Esophagus squamous epithelium (tissue), 5 donors: ENCODE data around the gene JPH3. TPM values are rescaled to one million over a fixed set of nuclear protein-coding genes. Genes with fewer than 3 reads are reported as not detected.
"Not testable (repeated sequence)": the region's sequence is repeated elsewhere in the genome, so short reads cannot be mapped to it uniquely, and the experiment has no call there.

Experiments used
- DNase-seq: peaks from one replicate; lab custom pipeline; 2025; lab: John Stamatoyannopoulos, UW
- H3K27ac ChIP-seq, 4 donors: fragments of 200-600 bp; sonication (generic); one replicate each; pipeline ENCODE4 v1.5.1; 2016 to 2019; ENCODE audit warnings: mild to moderate bottlenecking in 1 of 4
- H3K27me3 ChIP-seq, 4 donors: fragments of 200-600 bp; sonication (generic); 1 replicate in 3 of 4; 2 replicates in 1 of 4; pipeline versions ENCODE4 v1.5.1 to v1.6.0; 2017 to 2021; ENCODE audit warnings: antibody characterized with exemption in 1 of 4
- H3K36me3 ChIP-seq, 3 donors: fragments of 200-600 bp; sonication (generic); one replicate each; pipeline ENCODE4 v1.5.1; 2016 to 2019
- H3K4me1 ChIP-seq, 3 donors: fragments of 200-600 bp; sonication (generic); one replicate each; pipeline ENCODE4 v1.5.1; 2017 to 2019
- H3K4me3 ChIP-seq, 4 donors: fragments of 200-600 bp; sonication (generic); 1 replicate in 3 of 4; 2 replicates in 1 of 4; pipeline ENCODE4 v1.5.1; 2016 to 2019; ENCODE audit warnings: mild to moderate bottlenecking in 2 of 4, moderate library complexity in 1 of 4
- H3K9me3 ChIP-seq, 3 donors: fragments of 200-600 bp; sonication (generic); one replicate each; pipeline ENCODE4 v1.5.1; 2016 to 2019
- POLR2A ChIP-seq, 4 donors: fragments of 450-650 bp; IDR thresholded peaks; one replicate each; pipeline ENCODE4 v1.6.1; 2017; ENCODE audit warnings: antibody characterized with exemption in 4 of 4, mild to moderate bottlenecking in 4 of 4, moderate library complexity in 3 of 4
- WGBS, 2 donors: methylation state at CpG; one replicate each; pipeline ENCODE4 v1.1.5; 2018; 5-methylcytosine and 5-hydroxymethylcytosine counted together
- intact Hi-C: fragments of 100-400 bp; cut with DNase I; formaldehyde crosslinking; loops from one replicate; pipeline ENCODE4 v1.15.0; 2022
- total RNA-seq, 4 donors: library from RNA; depleted of rRNA; stranded (reverse); fragments of >200 nt; gene quantifications; one replicate each; pipeline ENCODE4 v1.1.0, GENCODE V29; 2016
- TF ChIP-seq, protein P1 (sequence below), 6 experiments: fragments of 450-650 bp in 4 of 6; fragments of 200-600 bp in 2 of 6; sonication (generic) in 2 of 6; IDR thresholded peaks; one replicate each; pipeline ENCODE4 v1.5.1; 2016 to 2019; ENCODE audit warnings: antibody characterized with exemption in 6 of 6, mild to moderate bottlenecking in 4 of 6, moderate library complexity in 4 of 6
- donor health status: DM: yes; HTN: yes; CAD: no.

The JPH3 gene
- total RNA-seq, 4 donors from 2014 or later, result 0.29 to 0.76 (median 0.45) TPM; not detected in 1

DNA sequence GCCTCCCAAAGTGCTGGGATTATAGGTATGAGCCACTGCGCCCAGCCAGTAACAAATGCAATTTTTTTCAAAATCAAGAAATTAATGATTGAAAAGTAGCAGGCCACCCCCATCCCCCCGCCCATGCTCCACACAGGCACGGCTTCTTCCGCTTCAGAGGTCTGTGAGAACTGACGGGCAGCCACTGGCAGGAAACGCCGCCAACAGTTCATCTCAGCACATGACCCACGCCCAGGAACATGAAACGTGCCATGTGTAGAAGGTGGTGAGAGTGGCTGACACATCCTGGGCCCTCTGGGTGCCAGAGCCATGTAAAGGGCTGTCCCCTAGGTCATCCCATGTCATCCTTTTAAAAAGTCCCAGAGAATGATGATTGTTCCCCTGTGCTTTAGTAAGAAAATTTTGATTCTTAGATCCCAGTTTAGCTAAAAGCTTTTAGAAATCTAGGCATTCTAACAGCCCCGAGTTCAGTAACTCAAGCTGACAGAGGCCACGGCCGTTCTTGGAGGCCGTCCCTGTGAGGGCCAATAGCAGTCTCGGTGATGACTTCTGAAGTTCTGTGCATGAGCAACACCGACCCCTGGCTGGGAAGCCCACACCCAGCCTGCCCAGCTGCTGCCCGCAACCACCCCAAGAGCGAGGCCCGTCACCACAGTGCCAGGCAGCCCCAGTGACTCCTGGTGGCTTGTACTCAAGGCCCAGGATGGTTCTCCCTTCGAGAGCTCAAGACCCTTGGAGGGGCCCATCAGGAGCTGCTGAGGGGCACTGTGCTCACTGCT, 111.3 kb downstream of the JPH3 start:
- Histone ChIP-seq H3K4me3 (no peak overlapping the region), H3K27ac (no peak overlapping the region), H3K9me3 (no peaks in the 10 kb centered on the region), H3K4me1 (no peaks in the 10 kb centered on the region), H3K27me3 (no peaks in the 10 kb centered on the region), H3K36me3 (peaks cover 18 to 98% (median 21%) of the 10 kb centered on the region in 3 donors)
- intact Hi-C loops, result no loop called here
- WGBS, 2 donors, result 71 to 95% methylated on average over 9 to 11 of the region's 19 CpGs
- no peak for TF ChIP-seq POLR2A (IDR thresholded peaks at IDR 0.05)
- TF ChIP-seq, protein P1, sequence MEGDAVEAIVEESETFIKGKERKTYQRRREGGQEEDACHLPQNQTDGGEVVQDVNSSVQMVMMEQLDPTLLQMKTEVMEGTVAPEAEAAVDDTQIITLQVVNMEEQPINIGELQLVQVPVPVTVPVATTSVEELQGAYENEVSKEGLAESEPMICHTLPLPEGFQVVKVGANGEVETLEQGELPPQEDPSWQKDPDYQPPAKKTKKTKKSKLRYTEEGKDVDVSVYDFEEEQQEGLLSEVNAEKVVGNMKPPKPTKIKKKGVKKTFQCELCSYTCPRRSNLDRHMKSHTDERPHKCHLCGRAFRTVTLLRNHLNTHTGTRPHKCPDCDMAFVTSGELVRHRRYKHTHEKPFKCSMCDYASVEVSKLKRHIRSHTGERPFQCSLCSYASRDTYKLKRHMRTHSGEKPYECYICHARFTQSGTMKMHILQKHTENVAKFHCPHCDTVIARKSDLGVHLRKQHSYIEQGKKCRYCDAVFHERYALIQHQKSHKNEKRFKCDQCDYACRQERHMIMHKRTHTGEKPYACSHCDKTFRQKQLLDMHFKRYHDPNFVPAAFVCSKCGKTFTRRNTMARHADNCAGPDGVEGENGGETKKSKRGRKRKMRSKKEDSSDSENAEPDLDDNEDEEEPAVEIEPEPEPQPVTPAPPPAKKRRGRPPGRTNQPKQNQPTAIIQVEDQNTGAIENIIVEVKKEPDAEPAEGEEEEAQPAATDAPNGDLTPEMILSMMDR (IDR thresholded peaks at IDR 0.05), result no peak
- DNase-seq, result no peak

DNA sequence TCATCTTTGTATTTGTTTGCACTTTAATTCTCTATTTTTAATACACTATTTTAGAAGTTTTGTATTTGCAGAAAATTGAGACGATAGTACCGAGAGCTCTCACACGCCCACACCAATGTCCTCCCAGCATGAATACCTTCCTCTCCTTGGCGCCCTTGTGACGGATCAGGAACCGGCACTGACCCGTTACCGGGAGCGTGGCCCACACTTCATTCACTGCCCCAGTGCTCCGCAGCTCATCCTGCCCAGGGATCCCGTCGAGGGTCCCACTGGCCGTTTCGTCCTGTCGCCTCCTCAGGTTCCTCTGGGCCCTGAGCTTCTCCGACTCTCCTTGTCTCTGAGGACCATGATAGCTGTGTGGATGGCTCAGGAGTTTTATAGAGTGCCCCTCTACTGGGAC, 112.9 kb downstream of the JPH3 start:
- no peak for TF ChIP-seq POLR2A (IDR thresholded peaks at IDR 0.05)
- TF ChIP-seq, protein P1 (IDR thresholded peaks at IDR 0.05), result no peak
- no peak for DNase-seq
- intact Hi-C loops, result no loop called here
- H3K27me3 ChIP-seq, result no peaks in the 10 kb centered on the region
- no peaks in the 10 kb centered on the region for H3K4me1 ChIP-seq
- peaks cover 6 to 96% (median 8%) of the 10 kb centered on the region in 3 donors for H3K36me3 ChIP-seq
- WGBS, 2 donors, result 94 to 95% methylated on average over 16 of the region's 16 CpGs
- H3K4me3 ChIP-seq, result no peak overlapping the region
- no peak overlapping the region for H3K27ac ChIP-seq
- H3K9me3 ChIP-seq, result no peaks in the 10 kb centered on the region

DNA sequence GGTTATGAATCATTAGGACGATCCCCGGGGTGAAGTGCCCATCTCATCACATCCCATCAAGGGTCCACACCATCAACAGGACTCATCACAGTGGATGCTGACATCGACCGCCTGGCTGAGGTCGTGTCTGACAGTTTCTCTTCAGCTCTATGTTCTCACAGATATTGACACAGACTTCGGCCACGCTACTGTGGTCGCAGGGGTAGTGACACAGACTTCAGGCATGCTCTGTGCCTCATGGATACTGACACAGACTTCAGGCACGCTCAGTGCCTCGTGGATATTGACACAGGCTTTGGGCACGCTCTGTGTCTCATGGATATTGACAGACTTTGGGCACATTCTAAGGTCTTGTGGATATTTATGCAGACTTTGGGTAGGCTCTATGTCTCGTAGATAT, 113.3 kb downstream of the JPH3 start:
- intact Hi-C loops, result no loop called here
- Histone ChIP-seq H3K27me3 (no peaks in the 10 kb centered on the region), H3K4me3 (no peak overlapping the region), H3K9me3 (no peaks in the 10 kb centered on the region), H3K36me3 (peaks cover 5 to 96% (median 6%) of the 10 kb centered on the region in 3 donors), H3K4me1 (no peaks in the 10 kb centered on the region), H3K27ac (no peak overlapping the region)
- DNase-seq, result no peak
- no peak for TF ChIP-seq POLR2A (IDR thresholded peaks at IDR 0.05)
- TF ChIP-seq, protein P1 (IDR thresholded peaks at IDR 0.05), result no peak
- WGBS, 2 donors, result 89 to 94% methylated on average over 10 to 11 of the region's 12 CpGs

DNA sequence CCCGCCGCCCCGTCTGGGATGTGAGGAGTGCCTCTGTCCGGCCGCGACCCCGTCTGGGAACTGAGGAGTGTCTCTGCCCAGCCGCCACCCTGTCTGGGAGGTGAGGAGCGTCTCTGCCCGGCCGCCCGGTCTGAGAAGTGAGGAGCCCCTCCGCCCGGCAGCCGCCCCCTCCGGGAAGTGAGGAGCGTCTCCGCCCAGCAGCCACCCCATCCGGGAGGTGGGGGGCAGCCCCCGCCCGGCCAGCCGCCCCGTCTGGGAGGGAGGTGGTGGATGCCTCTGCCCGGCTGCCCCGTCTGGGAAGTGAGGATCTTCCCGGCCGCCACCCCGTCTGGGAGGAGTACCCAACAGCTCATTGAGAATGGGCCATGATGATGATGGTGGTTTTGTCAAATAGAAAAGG, 116.5 kb downstream of the JPH3 start:
- H3K36me3 ChIP-seq, result peaks cover 0 to 94% (median 0%) of the 10 kb centered on the region in 3 donors
- 81 to 100% methylated on average over 3 to 4 of the region's 28 CpGs for WGBS, 2 donors
- DNase-seq, H3K4me1 ChIP-seq, H3K27ac ChIP-seq, H3K27me3 ChIP-seq, H3K4me3 ChIP-seq, H3K9me3 ChIP-seq, intact Hi-C loops: not testable (repeated sequence)

GRCh38 chr16:87720446-87720845, 118.1 kb downstream of the JPH3 start:
- WGBS, 2 donors, result 100% methylated on average over 1 to 5 of the region's 24 CpGs

More at GRCh38 chr16:87720446-87720845, 118.1 kb downstream of the JPH3 start:
- intact Hi-C loops, result no loop called here
- Histone ChIP-seq H3K36me3 (peaks cover 0 to 94% (median 0%) of the 10 kb centered on the region in 3 donors), H3K9me3 (no peaks in the 10 kb centered on the region), H3K27me3 (no peaks in the 10 kb centered on the region), H3K27ac (no peak overlapping the region), H3K4me1 (peaks cover 0 to 8% (median 0%) of the 10 kb centered on the region in 3 donors), H3K4me3 (no peak overlapping the region)
- DNase-seq, result no peak
- TF ChIP-seq, protein P1 (IDR thresholded peaks at IDR 0.05), result no peak
- no peak for TF ChIP-seq POLR2A (IDR thresholded peaks at IDR 0.05)
